NCI-H774 (cell line): ENCODE measurements around the gene FIBCD1.

Source experiments
- DNase-seq: peaks from one replicate; lab custom pipeline; 2025; lab: John Stamatoyannopoulos, UW

FIBCD1 gene

DNA sequence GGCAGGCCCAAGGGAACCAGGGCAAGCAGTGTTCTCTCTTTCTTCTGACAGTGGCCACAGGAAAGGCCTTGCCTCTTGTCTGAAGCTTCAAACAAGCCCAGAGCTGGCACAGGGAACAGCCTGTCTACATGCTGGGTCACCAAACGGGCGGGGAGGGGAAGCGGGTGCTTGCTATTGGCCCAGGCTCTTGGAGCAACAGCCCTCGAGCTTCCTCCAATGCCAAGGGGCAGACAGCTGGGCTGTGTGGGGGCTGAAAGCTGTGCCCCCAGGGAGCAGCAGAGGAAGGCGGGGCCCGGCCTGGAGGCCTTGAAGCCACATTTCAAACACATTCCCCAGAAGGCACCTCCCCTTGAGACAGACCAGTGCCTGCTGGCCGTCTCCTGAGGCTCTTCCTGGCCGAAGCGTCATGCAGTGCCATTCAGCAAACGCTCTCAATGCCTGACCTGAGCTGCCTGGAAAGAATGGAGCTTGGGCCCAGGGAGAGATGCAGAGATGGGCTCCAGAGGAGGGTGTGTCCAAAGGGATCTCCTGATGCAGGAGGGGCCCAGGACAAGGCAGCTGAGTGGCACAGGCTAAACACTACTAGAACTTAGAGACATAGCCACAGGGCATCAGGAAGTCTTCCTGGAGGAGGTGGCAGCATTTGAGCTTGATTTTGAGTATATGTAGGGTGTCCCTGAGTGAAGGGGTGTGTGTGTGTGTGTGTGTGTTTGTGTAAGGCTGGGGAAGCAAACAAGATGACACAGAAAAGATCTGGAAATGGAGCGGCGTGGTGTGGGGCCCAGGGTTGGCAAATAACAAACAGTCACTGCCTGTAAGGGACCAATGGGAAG, 2.5 kb downstream of the FIBCD1 start:
- no peak for DNase-seq

GRCh38 chr9:130935648-130936271, 3.3 kb downstream of the FIBCD1 start:
- DNase-seq = no peak

GRCh38 chr9:130934702-130935647, 4.1 kb downstream of the FIBCD1 start:
- DNase-seq = no peak

- no peak for DNase-seq
Measured at GRCh38 chr9:130934246-130934645, 4.8 kb downstream of the FIBCD1 start.

- no peak for DNase-seq
Measured at GRCh38 chr9:130933114-130934046, 5.7 kb downstream of the FIBCD1 start.

DNA sequence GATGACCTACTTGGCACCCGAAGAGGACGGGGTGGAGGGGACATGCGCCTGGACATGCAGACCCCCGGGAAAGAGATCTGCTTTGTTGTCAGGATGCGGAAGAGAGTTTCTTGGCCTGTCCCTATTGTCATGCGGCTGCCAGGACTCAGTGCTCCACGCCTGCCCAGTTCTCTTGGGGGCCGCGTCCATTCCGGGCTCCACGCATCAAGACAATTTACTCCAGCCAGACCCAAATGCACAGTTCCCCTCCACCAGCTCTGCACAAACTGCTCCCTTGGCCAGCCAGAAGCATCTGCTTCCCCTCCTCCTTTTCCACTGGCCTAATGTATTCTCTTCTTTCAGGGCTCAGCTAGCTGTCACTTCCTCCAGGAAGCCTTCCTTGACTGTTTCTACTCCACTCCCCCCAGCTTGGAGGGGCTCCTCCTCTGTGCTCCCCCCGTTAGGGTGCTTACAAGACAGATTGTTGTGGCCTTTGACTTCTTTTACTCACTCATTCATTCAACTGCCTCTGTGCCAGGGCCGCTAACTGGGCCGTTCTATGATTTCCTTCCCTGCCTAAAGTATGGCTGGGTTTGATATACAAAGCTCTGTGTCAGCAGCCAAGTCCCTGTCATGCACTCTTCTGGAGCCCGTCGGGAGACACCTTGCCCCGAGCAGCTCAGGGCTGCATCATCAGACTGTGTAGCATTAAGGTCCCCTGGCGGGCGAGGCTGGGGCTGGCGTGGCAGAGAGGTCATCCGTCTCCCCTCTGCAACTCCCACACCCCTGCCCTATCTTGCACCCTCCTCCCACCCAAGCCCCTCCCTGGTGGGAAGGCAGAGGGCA, 6.6 kb downstream of the FIBCD1 start:
- no peak for DNase-seq

DNA sequence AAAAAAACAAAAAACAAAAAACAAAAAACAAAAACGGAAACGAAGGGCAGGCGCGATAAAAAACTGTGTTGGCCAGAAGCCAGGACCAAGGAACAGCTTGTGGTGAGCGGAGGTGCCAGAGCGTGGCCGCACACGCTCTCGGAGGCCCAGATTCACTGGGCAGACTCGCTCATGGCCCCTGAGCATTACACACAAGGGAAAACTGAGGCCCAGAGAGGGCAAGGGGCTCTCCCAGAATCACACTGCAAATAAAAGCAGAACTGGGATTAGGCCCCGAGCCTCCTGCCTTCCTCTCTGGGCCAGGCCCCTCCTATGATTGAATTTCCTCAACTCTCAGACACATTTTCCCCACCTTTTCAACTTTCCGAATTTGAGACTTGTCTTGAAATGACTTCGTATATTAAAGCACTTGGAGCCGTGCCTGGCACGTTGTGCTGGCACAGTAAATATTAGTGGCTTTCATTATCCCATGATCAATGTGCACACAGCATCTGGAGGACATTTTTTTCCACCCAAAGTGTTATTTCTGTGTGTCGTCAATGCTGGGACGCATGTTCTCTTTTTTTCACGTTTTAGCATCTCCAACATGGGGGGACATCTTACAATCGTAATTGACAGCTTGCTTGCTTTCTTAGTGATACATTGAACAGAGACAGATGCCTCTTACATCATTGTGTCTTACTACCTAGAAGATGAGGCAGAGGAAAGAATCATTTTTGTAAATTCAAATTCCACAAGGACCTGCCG, 7.4 kb downstream of the FIBCD1 start:
- DNase-seq = no peak

DNA sequence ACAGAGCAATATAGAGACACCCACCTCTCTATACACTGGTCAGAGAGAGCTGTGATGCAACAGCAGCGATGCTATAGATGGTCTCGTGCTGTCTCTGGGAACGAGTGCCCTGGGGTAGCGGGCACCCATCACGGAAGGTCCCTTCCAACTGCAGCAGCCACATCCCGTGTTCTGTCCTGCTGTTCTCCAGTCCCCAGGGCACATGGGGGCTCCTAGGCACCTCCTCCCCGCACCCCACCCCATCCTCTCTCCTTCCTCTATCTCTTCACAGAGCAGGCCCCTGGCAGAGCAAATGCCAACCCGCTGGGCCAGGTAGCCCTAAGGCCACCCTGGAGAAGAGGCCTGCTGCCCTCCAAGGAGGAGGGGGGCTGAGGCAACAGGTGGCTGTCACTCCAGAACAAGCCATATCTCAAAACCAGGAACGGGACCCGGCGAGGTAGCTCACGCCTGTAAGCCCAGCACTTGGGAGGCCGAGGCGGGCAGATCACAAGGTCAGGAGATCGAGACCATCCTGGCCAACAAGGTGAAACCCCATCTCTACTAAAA, 8.2 kb downstream of the FIBCD1 start:
- no peak for DNase-seq

DNA sequence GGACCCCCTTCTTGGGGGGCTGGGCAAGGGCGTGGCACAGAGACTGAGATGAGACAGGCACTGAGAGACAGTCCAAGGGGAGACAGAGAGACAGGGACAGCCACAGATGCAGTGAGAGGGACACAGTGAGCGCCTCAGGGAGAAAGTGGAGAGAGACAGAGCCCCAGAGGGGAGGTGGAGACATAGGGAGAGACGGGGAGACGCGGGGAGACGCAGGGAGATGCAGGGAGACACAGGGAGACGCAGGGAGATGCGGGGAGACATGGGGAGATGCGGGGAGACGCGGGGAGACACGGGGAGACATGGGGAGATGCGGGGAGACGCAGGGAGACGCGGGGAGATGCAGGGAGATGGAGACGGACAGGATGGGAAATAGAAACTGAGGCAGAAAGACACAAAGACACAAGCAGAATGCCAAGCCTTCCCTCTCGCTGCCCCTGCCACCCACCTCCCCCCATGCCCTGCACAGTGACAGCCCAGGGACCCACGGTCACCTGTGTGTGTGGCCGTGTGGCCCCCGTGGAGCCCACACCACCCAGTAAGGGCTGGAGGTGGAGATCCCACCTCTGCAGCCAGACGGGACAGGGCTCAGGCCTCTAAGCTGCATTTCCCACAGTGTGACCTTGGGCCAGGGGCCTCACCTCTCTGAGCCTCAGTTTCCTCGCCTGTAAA, 8.8 kb downstream of the FIBCD1 start:
- no peak for DNase-seq

DNA sequence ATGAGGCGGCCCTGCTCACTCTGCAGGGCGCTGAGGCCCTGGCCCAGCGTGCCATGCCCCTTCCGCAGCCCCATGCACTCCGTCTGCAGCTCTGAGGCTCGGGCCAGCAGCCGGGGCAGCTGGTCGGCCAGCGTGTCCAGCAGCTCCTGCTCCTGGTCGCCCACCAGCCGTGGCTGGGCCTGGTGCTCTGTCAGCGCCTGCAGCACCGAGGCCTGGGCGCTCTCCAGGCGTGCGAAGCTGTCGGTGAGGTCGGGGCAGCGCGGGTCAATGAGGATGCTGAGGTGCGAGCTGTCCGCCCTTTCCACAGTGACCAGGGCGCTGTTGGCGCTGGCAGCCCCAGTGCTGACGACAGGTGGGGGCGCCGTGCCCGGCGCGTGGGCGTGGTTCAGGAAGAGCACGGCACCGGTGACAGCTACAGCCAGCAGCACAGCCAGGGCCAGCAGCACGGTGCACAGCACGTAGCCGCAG, 9.4 kb downstream of the FIBCD1 start:
- no peak for DNase-seq

DNA sequence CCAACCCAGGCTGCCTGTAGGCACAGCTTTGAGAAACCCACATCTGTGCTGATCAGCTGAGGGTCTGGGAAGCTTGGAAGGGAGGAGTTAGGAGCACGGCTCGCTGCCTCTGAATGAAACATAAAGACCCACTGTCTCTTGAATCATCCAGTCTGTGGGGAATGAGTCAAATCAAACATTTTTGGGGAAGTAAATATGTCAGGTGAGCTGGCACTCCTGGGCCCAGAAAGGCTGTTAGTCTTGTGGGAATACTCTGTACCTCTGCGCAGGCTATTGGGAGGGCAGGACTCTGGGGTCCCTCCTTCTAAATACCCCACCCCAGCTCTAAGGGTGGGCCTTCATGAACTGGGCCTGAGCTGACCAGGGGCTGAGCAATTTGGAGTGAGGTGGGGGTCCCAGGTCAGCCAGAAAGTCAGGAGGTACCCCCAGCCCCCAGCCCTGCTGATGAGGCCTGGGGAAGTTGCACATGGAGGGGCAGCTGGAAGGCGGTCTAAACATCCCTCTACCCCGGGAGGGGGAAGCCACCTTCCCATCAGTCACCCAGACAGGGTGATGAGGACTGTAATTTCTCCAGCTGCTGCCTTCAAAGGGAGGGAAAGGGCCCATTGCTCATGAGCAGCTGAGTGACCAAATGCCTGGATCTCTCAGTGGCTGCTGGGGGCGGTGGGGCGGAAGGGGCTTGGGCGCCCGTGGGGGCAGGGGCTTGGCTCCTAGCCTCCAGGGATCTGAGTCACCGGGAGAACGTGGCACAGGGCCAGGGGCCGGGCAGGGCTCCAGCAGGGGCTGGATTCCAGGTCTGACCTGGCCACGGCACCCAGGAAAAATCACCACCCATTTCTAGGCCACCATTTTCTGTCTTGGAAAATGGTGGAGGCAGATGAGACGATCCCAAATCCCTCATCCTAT, 10.8 kb downstream of the FIBCD1 start:
- no peak for DNase-seq

DNA sequence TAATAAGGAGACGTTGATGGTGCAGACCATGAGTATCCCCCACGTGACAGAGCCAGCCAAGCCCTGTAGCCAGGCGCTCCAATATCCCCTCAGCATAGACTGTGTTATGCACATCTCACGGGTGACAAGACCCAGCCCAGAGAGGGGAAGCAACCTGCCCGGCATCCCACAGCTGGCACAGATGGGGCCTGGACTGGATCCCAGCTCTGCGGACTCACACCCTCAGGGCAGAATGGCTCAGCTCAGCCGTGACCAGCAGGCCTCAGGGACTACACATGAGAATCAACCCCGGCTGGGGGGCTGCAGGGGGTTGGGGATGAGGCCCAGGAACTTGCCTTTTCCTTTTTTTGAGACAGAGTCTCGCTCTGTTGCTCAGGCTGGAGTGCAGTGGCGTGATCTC, 11.7 kb downstream of the FIBCD1 start:
- no peak for DNase-seq

DNA sequence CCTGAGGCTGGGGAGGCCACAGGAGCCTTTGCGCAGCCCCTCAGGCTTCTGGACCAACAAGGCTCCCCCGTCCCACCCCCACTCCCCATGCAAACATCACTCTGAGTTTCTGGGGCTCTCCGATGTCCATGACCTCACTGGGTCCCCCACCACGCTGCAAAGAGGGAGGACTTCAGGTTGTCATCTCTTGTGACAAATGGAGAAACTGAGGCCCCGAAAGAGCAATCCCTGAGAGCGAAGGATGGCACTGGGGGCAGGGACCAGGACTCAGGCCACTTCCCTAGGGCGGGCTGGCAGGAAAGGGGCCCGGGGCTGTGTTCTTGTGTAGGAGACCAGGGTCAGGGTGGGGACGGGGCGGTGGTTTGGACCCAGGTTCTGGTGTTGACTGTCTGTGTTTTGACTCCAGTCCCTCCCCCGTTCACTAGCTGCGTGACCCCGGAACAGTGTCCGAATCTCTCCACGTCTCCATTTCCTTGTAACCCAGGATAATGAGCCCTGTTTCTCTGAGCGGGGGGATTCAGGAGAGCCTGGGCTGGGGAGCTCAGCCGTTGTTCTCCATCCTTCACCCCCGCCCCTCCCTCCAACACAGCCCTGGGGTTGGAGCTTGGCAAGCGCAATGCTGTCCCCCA, 13.9 kb downstream of the FIBCD1 start:
- DNase-seq = no peak

GRCh38 chr9:130924448-130924788, 14.6 kb downstream of the FIBCD1 start:
- DNase-seq = no peak

GRCh38 chr9:130923611-130924447, 15.2 kb downstream of the FIBCD1 start:
- DNase-seq = no peak

- DNase-seq = no peak
Measured at GRCh38 chr9:130922893-130923610, 16.0 kb downstream of the FIBCD1 start.
